NCI-H2227 (cell line): ENCODE results near the gene RBPJ.

ENCODE experiments used
- DNase-seq: peaks from one replicate; lab custom pipeline; 2025; ENCODE audit not compliant: unreplicated experiment; lab: John Stamatoyannopoulos, UW

Gene RBPJ

DNA sequence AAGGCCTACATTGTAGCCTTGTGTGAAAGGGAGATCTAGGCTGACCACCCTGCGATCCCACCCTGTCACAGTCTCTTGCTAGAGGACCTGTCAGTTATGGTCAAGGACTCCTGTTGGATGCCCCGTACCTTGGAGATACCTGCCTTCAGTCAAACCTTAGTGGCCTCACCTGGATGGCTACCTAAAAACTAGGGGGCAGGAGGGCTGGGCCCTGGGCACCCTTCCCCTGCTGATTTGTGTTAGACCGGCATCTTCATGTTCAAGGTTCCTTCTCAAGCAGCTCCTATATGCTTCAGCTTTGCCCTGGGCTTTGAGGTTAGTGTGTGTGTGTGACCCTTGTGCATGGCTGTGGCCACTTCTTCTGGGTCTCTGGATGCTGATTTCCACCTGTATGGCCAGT, 134.1 kb downstream of the RBPJ start:
- no peak for DNase-seq

DNA sequence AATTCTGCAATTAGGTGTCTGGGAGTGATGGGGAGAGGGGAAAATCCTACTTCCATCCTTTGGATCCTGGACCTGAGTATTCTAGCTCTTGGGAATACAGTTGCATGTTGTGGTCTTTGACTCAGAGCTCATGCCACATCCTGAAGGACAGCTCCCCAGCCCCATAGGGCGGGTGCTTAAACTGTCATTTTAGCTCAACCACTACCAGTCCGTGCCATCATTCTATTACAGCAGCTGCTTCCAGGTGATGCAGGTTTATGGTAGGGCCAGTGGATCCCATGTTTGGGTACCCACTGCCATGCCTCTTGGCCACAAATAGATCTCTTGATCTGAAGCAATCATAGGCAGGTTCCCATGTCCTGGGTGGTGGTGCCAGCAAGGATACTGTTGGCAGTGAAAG, 134.8 kb downstream of the RBPJ start:
- DNase-seq = no peak

- DNase-seq = no peak
Observed at GRCh38 chr4:26457412-26457811, 136.6 kb downstream of the RBPJ start.

DNA sequence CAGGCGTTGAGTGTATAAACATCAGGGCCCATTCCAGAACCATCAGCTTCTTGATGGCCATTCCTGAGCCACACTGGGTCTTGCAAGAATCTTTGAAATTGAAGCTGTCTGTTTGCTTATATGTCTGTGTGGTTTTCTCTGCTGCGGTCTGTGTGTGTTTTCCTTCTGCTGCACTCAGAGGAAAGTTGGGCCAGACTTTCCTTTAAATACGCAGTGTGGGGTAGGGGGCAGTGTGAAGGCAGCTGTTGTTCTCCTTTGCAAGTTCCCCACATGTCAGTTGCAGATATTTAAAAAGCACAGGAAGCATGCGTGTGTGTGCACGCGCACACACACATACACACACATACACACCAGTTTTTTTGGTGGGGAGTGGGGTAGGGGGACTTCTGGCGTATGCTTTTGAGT, 137.3 kb downstream of the RBPJ start:
- DNase-seq = no peak

DNA sequence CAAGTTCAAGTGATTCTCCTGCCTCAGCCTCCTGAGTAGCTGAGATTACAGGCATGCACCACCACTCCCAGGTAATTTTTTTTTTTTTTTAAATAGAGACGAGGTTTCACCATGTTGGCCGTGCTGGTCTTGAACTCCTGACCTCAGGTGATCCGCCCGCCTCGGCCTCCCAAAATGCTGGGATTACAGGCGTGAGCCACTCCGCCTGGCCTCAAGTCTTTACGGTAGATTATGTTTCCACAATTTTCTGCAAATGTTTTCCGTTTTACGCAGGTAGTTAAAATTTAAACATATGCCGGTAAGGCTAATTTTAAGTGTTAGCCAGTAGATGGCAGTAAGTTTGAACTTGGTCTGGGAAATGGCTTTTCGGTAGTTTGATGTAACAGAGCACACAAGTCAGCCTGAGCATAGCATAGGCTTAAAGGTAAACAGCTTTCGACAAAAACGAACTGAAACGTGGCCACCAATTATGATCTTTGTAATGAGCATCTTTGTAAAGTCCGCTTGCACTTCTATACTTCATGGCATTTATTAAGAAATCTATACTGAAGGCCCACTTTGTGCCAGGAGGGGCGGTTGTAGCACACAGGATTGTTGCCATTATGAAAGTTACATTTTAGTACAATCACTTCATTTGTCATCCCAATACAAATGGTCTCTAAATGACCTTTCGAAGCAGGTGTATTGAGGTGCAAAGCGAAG, 138.4 kb downstream of the RBPJ start:
- peak; percentile 29 for DNase-seq

- no peak for DNase-seq
Observed at GRCh38 chr4:26459756-26460530, 139.1 kb downstream of the RBPJ start.

DNA sequence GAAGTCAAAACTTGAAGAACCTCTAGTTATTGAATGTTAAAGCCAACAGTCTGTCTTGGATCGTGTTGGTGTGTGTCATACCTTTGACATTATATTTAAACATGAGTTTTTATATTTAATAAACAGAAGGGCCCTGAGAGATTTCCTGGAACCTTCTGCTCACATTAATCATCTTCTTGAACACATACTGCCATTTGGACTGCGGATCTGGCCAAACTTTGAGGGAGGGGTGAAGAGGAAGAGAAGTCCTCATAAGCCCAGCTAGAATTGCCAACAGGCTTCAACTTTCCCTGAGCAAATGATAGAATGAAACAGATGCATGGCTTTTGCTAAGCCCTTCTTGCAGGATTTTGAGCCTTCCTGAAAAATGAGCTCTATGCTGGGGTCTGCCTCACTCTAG, 142.1 kb downstream of the RBPJ start:
- DNase-seq = no peak

DNA sequence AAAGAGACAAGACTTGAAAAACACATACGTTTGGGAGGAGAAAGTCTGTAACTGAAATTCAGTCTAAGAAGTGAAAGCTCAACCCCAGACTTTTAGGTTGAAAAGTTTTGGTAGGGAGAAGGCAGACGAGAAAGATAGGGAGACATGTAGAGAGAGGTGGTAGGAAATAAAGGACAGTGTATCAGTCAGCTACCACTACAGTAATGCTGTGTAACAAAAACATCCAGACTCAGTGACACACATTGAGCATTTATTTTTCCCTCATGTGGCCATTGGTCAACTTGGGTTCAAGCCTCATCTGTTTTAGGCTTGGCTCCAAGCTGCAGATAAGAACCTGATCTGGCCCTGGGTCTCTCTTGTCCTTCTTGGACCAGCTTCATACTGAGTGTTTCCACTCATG, 142.6 kb downstream of the RBPJ start:
- no peak for DNase-seq

DNA sequence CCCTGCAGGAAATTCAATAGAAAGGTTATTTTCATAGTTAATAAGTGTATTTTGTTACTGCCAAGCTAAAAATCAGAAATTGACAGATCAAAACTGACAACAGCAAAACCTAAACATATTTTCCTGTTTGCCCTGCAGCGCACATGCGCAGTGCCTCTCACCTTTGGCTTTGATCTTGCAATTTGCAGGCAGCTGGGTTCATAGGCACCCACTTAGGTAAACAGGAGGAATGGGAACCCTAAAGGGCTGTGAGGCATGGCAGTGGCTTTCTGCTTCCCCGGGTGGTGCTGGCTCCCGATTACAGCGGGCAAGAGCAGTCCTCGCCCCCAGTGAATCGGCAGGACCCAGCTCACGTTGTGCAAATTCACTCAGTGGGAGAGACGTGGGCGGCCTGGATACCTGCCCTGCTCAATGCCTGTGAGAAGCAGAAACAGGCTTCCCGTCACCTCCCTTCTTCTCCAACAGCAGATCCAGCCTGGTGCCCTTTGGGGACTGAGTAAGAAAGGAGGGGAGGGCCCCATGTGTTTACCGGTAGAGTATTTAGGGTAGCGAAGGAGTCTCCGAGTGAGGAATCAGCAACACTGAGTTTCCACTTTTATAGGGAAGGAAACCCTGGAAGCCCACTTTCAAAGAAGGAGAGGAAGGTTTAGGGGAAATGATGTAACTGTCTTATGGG, 143.7 kb downstream of the RBPJ start:
- no peak for DNase-seq

DNA sequence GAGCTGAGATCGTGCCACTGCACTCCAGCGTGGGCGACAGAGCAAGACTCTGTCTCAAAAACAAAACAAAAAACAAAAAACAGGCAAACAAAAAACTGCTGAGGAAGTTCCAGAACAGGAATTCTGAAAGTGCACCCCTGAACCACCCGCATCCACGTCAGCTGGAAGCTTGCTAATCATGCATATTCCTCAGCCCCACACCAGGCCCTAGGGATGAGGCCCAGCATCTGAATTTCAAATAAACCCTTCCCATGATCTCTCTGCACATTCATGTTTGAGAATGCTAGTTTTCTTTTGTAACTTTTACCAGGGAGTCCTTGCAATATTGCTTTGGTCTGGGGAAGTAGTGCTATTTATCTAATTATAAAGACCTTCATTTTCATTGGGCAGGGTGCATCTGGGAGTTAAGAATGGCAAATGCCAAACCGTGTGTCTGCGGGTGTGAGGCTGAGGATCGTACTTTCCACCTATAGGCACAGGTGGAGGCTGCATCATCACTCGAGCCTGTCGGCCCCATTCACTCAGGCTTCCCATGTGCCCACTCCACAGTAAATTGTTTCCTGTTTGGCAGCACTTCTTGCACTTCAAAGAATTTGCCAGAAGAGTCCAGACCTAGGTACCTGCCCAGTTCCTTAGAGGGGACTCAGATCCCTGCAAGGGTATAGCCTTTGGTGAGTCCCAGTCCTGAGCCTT, 145.9 kb downstream of the RBPJ start:
- DNase-seq = no peak

- no peak for DNase-seq
Observed at GRCh38 chr4:26467724-26468123, 146.9 kb downstream of the RBPJ start.

DNA sequence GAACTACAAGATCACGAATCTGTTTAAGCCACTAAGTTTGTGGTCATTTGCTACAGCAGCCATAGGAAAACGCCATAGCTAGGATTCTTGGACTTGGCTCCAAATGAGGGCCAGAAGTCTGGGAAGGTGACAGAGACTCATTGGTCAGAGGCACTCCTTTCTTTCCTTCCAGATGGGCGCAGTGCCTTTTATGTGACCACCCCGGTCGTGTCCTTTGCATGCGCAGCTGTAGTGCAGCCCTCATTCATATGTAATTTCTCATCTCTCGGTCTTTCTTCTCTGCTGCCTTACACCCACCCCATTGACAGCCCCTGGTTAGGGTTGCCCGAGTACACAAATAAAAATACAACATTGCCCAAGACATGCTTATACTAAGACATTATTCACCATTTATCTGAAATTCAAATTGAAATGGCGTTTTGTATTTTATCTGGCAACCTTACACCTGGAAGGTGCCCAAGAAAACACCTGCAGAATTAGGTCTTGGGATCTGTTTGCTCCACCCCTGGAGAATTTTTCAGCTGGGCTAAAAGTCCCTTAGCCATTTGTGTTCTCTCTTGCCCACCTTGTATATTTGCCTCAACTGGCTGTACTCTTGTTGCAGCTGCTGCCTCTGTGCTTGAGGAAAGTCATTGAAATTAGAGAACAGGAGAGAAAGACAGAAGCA, 147.6 kb downstream of the RBPJ start:
- no peak for DNase-seq

- DNase-seq = no peak
Observed at GRCh38 chr4:26468977-26469376, 148.2 kb downstream of the RBPJ start.

- no peak for DNase-seq
Observed at GRCh38 chr4:26471890-26472289, 151.1 kb downstream of the RBPJ start.

GRCh38 chr4:26473893-26474292, 153.1 kb downstream of the RBPJ start:
- DNase-seq = no peak

DNA sequence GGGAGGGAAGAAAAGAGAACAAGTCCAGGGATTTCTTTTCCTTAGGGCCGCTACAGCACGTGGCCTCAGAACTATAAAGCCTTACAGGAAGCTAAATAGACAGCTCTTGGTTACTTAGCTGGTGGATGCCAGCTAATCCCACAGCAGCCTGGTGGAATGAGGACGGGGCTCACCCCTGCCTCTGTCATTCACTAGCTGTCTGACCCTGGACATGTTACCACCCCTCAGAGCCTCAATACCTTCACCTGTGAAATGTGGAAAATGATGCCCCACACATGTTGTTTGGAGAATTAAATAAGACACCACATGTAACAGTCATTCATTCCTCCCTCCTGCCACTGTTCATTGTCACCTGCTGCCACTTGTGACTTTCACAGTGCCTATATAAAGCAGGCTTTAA, 153.7 kb downstream of the RBPJ start:
- DNase-seq = no peak

DNA sequence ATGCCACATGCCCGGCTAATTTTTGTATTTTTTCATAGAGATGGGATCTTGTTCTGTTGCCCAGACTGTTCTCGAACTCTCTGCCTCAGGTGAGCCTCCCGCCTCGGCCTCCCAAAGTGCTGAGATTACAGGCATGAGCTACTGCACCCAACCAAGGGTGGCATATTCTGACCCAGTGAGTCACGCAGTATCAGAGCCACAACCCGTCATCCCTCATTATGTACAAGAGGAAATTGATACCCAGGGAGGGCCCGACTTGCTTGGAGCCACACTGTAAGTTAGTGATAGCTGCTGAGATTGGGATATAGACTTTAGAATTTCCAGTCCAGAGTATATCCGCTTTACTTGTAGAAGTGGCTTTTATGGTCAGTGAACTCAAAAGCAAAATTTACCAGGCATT, 154.9 kb downstream of the RBPJ start:
- no peak for DNase-seq

DNA sequence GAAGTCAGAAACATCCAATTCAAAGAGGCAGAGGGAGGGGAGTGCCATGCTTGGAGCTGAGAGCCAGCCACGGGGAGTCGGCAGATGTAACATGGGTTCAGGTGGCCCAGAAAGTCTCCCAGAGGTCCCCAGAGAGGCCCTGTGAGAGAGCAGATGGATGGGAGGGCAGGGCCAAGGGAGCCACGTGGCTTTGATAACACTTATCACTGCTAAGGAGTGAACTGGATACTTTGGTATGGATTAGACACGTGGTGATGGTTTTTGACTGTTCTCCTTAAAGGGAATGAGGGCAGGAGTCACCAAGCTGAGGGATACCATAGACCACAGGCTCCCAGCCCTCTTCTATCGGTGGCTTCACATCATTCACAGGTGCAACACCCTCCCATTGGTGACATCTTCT, 155.7 kb downstream of the RBPJ start:
- DNase-seq = no peak

GRCh38 chr4:26478330-26478729, 157.5 kb downstream of the RBPJ start:
- DNase-seq = no peak

- DNase-seq = no peak
Observed at GRCh38 chr4:26482508-26483462, 162.0 kb downstream of the RBPJ start.
